Activated CD4-positive, CD25-positive, alpha-beta regulatory T cell treated with anti-CD3 and anti-CD28 coated beads, Interleukin-2, amount 50 U/mL, for 16 hours (primary cell): Measurements from ENCODE around the gene NAALADL2.
"Not testable (repeated sequence)": the region's sequence is repeated elsewhere in the genome, so short reads cannot be mapped to it uniquely, and the experiment has no call there.

Experiments used
- DNase-seq: peaks from one replicate; pipeline ENCODE4 v3.0.0-alpha.2; 2020; ENCODE audit warnings: low read depth, low spot score

The NAALADL2 gene

GRCh38 chr3:175358935-175359334, 499.8 kb downstream of the NAALADL2 start:
- no peak for DNase-seq

GRCh38 chr3:175370426-175370825, 511.3 kb downstream of the NAALADL2 start:
- DNase-seq: not testable (repeated sequence)

GRCh38 chr3:175371187-175371586, 512.1 kb downstream of the NAALADL2 start:
- DNase-seq: not testable (repeated sequence)

- no peak for DNase-seq
Measured at GRCh38 chr3:175374705-175375104, 515.6 kb downstream of the NAALADL2 start.

GRCh38 chr3:175378348-175378747, 519.2 kb downstream of the NAALADL2 start:
- DNase-seq: no peak

- DNase-seq: no peak
Measured at GRCh38 chr3:175381685-175382084, 522.6 kb downstream of the NAALADL2 start.

- no peak for DNase-seq
Measured at GRCh38 chr3:175383371-175383770, 524.2 kb downstream of the NAALADL2 start.

- DNase-seq: no peak
Measured at GRCh38 chr3:175383813-175384212, 524.7 kb downstream of the NAALADL2 start.

DNA sequence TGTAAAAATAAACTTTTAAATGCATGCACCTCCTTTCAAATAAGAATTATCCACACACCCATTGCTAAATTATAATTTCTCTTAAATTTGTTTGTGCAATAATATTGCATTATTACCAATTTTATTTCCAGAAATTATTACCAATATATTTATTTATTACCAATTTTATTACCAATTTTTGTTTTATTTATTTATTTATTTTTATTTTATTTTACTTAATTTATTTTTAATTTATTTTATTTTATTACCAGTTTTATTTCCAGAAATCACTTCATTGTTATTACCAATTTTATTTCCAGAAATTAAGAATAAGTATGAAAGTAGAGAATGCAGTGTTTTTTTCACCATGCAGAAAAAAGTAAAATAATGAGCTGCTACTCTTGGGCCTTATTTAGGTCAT, 525.4 kb downstream of the NAALADL2 start:
- no peak for DNase-seq

GRCh38 chr3:175386630-175387029, 527.5 kb downstream of the NAALADL2 start:
- no peak for DNase-seq

- no peak for DNase-seq
Measured at GRCh38 chr3:175389560-175389959, 530.4 kb downstream of the NAALADL2 start.

GRCh38 chr3:175391601-175392000, 532.5 kb downstream of the NAALADL2 start:
- DNase-seq: no peak

DNA sequence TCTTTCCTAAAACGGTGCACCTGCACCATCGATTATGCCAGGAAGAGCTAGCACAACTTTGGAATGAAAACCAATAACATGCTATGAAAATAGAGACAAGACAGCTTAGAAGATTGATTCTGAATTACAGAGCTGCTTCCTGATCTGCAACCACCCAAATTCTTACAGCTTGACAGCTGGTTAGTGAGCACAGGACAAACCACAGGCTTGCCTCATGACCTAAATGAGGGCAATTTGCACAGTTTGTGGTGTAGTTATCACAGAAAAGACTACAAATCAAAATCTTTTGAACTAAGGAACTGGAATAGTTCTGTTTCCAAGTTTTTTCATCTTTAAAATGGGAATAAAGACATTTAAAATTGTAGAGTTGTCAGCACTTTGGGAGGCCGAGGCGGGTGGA, 533.5 kb downstream of the NAALADL2 start:
- DNase-seq: no peak

DNA sequence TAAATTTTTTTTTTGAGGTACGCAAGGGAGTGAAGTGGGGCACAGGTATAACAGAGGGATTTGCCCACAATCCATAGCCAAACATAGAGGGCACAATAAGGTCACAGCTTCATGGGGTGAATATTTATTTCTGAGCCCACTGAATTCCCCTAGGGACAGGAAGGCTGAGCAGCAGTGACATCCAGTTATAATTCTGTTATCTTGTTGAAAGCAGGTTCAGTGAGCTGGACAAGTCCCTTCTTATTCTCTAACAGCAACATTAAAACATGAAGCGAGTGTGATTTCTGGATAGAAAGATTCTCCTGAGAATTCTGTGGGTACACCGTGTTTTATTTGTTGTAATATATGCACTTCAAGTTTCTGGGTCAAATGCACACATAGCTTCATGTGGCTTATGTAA, 538.2 kb downstream of the NAALADL2 start:
- no peak for DNase-seq

GRCh38 chr3:175398676-175399075, 539.5 kb downstream of the NAALADL2 start:
- no peak for DNase-seq

DNA sequence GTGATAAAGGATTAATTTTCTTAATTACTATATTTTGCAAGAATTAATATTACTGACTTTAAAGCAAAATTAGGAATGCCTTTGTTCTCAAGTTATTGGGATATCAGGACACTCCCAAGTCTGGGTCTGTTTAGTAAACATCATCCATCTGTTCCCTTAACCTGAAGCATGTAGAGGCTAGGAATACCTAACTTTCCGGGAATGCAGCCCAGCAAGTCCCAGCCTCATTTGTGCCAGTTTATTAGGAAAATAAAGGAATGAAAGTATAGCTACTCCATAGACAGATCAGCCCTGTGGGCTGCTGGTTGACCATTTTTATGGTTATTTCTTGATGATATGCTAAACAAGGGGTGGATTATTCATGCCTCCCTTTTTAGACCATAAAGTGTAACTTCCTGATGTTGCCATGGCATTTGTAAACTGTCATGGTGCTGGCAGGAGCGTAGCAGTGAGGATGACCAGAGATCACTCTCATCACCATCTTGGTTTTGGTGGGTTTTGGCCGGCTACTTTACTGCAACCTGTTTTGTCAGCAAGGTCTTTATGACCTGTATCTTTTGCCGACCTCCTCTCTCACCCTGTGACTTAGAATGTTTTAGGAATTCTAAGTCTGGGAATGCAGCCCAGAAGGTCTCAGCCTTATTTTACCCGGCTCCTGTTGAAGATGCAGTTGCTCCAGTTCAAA, 540.2 kb downstream of the NAALADL2 start:
- DNase-seq: no peak

DNA sequence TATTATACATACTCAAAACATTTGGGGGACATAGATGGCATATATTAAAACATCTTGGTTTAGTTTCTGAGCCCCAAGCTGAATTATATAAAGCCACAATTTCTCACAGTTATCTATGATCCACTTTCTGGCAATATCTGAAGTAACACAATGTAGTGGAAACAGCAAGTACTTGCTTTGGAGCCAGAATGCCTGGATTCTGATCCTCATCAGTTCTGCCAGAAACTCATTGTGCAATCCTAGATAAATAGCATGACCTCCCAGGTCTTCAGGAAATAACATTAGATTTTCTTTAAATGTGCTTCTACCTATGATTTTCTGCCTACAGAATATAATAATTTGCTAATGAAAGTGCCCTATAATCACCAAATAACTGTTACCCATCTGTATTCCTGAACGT, 544.9 kb downstream of the NAALADL2 start:
- no peak for DNase-seq

DNA sequence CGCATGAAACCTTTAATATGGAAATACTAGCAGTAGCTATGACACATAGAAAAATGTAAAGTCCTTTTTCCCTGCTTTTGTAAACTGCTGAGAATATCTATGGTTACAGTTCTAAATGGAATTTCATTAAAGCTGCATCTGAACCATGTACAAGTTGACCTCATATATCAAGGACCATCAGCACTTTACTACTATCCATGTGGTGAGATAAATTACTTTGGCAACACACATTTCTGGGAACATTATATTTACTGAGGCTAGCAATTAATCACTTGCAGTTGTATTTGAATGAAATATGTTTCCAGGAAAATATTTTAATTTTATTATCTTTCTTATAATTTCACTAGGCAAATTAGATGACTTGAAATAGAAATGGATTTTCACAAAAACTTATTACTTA, 545.5 kb downstream of the NAALADL2 start:
- DNase-seq: no peak

GRCh38 chr3:175410251-175410650, 551.1 kb downstream of the NAALADL2 start:
- DNase-seq: no peak

DNA sequence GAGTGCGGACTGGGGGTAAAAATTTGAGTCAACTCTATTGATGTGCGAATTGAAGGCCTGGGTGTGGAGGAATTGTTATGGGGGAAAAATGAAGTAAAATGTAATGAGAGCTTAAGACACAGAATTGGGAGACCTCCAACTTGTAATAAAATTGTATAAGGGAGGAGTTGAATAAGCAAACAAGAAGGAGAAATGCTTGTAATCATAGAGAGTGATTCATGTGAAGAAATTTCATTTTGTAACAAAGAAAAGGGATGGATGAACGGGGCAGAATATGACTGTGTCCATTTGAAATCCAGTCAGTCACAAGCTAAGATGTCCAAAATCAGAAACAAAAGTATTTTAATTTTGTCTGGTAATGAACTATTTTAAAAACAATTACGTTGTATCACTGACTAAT, 552.3 kb downstream of the NAALADL2 start:
- no peak for DNase-seq

- DNase-seq: no peak
Measured at GRCh38 chr3:175411946-175412345, 552.8 kb downstream of the NAALADL2 start.

DNA sequence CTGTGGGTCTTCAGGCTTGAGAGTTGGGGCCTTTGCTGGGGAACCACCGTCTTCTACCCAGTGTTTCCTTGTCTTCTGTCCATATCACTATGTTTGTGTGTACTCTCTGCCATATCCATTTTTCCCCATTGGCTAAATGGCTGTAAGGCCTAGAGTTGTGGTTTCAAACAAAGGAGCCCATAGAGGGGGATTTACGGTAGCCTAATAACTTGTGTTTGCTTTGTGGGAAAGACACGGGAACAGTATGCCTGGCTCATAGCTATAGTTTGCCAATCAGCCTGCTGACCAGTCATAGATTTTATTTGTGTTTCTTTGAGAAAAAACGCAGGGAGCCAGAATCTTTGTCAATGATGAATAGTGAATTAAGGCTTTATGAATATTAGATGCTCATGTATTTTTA, 554.8 kb downstream of the NAALADL2 start:
- DNase-seq: no peak

DNA sequence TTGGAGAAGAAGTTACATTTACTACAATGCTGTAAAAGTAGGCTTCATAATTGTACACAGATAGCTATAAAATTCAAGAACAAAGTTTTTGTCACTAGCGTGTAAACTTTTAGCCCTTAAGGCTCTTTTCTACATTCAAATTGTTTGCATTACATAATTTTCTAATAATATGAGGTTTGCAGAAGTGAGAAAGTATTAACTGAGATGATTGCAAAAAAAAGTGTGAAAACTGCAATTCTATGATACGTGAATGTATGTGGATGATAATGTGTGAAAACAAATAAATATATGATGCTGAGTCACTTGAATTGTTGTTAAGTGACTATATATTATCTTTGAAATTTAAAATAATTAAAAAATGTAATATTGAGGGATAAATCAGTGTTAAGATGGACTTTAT, 557.5 kb downstream of the NAALADL2 start:
- DNase-seq: no peak

DNA sequence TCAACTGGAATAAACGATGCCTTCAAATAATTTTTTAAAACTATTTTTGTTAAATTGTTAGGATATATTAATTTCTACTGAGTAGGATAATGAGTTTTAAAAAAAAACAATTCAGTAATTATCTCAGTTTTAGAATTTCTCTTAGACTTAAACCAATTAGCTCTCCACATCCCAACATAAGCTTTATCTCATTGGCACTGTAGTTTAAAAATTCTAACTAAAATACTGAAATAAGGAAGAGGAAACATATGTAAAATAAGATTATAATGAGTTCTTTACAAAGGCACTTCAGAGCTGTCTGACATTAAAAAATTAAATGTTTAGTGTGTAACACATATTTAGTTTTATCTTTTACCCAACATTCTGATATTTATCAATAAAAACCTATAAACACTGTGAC, 558.3 kb downstream of the NAALADL2 start:
- no peak for DNase-seq
